Measurements from ENCODE around the gene LYPD4.

Gene LYPD4

GRCh38 chr19:41850381-41850780 is 5.9 kb upstream of the LYPD4 start:
- no peak for DNase-seq (ENCODE audit: low spot score)

GRCh38 chr19:41849067-41849466 is 4.6 kb upstream of the LYPD4 start:
- DNase-seq (ENCODE audit: low spot score), result no peak

DNA sequence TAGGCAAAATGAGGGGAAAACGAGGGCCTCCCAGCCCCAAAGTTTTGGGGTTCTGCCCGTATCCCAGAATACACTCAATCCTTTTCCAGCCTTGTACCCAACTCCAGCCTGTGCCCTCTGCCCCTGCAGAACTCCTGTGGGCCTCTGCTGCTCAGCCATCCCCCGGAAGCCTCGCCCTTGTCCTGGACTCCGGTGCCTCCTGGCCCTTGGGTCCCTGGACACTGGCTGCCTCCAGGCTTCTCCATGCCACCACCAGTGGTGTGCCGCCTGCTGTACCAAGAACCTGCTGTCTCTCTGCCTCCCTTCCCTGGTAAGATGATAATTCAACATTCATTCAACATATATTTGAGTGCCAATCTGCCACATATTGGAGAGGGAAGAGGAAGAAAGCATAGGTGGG is 4.2 kb upstream of the LYPD4 start:
- no peak for DNase-seq (ENCODE audit: low spot score)

DNA sequence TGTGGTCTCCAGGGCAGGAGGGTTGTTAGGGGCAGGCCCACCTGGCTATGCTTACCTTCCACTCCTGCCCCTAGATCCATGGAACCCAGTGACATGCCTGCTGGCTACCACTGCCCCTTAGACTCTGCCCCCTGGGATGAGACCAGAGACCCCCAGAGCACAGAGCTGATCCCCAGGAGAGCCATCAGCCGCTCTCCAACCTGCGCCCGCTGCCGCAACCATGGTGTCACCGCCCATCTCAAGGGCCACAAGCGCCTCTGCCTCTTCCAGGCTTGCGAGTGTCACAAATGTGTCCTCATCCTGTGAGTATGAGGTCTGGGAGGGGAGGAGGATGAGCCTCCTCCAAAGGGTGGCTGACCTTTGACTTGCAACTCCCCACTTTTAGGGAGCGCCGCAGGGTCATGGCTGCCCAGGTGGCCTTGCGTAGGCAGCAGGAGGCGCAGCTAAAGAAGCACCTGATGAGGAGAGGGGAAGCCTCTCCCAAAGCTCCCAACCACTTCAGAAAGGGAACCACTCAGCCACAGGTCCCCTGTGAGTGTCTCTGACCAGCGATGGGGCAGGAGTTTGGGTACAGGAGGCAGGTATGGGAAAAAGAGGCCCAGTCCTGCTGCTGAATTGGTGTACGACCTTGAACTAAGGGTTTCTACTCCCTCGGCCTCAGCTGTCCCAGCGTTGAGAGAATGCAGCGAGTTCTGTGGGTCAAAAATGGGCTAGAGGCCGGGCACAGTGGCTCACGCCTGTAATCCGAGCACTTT is 3.0 kb upstream of the LYPD4 start:
- DNase-seq (ENCODE audit: low spot score), result no peak

DNA sequence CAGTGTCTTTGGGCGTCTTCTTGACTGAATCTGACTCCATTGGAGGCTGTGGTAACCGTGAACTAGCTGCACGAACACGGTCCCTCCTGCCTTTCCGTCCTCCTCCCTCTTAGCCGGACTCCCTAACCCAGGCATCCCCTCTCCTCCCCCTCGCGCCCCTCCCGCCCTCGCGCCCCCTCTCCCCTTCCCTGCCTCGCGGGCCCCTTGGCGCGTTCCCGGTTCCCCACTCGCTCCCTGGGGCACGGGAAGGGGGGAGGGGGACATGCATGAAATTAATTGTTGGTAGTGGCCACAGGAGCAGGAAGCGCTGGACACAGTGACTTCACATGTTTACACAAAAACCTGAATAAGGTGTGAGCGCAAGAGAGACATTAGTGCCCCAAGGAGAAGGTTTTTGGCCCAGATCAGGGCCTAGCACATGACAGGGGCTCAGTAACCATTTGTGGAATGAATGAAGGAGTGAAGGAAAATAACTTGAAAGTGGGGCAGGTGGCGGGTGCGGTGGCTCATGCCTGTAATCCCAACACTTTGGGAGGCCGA is 638 bp upstream of the LYPD4 start:
- no peak for DNase-seq (ENCODE audit: low spot score)

DNA sequence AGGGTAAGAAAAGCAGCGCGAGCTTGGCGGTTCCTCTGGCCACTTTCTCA is 343 bp upstream of the LYPD4 start, which contains the start of gene DMRTC2:
Gene DMRTC2, plus strand, starts transcription at position 42 of the 50 bp plus-strand sequence. CDS start 2,387 bp downstream, outside the sequence.
- DNase-seq (ENCODE audit: low spot score), result no peak

GRCh38 chr19:41843371-41843770 is 1.1 kb downstream of the LYPD4 start:
- DNase-seq (ENCODE audit: low spot score), result no peak

DNA sequence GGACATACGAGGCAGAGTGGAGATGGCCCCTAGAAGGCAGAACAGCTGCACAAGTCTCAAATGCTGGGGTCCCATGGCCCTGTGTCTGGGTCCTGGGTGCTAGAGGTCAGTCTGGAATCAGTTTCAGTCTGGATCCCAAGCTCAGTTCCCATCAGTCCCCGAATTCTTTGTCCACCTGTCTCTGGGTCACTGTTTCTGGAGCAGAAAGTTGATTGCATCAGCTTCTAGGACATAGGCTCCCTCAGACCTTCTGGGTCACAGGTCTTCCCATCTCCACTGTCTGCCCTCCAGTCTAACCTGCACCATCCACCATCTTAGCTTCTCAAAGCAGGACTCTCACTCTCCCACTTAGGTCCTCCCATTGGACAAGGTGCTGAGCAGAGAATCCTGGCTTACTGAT is 5.3 kb downstream of the LYPD4 start:
- no peak for DNase-seq (ENCODE audit: low spot score)

DNA sequence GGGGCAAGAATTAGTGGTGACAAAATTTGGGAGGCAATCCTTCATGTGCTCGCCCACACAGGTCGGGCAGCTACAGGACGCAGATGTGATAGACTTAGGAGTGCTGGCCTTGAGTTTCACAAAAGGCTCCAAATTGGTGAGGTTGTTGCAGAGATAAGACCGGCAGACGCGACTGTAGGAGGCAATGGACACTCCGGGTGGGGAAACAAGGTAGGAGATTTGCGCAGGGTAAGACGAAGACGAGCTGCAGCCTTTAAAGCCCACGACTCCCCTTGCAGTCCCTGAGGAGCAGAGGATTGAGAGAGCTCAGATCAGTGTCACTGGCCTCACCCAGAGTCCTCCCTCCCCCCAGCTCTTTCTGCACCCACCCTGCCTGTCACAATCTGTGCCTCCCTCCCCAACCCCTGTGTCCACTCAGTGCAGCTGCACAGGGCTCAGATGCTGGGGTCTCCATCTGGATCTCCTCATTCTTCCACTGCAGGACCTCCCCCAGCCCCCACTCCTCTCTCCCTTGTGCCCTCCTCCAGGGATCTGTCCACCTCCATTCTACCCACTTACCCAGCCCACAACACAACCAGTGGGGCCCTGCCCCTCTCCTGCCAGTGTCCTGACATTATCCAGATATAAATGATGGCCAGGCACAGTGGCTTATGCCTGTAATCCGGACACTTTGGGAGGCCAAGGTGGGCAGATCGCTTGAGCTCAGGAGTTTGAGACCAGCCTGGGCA is 6.3 kb downstream of the LYPD4 start:
- DNase-seq (ENCODE audit: low spot score), result no peak

DNA sequence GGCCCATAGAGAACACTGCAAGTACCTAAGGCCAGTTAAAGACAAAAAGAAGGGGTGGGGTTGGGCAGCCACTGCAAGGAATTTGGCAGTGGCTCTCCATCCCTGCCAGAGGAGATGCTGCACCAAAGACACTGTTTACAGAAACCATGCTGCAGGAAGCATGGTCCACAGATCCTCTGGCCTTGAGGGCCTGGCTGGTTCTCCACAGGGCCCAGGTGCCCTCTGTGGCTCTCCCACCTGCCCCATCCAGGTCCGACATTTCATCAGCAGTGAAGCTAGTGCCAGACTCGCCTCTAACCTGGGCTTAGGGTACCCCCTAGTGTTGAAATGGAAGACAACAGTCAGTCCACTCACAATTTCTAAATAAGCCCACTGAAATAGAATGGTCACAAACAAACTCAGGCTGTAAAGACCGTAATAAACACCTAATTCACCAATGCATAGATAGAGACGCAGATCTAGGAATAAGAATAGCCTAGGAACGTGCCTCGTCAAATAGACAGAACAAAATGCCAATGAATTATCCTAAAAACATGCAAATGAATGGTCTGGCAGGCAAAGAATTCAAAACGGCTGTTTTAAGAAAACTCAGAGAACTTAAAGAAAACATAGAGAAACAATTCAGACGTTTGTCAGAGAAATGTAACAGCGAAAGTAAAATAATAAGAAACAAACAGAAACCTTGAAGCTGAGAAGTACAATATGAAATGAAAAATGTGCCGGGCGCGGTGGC is 23.3 kb downstream of the LYPD4 start:
- peak; percentile 65 for DNase-seq (ENCODE audit: low spot score)

DNA sequence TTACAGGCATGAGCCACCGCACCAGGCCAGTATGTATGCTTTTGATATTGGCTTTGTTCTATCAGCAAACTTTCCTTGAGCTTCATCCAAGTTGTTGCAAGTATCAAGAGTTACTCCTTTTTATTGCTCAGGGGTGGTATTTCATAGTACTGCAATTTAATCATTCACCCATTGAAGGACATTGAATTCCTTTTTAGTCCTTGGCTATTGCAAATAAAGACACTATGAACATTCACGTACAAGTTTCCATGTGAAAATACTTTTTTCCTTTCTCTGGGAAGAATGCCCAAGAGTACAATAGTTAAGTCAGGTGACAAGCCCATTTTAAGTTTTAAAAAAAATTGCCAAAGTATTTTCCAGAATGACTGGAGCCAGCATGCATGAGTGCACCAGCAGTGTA is 27.7 kb downstream of the LYPD4 start:
- DNase-seq (ENCODE audit: low spot score), result peak; percentile 30

GRCh38 chr19:41815301-41815700 is 29.2 kb downstream of the LYPD4 start:
- DNase-seq (ENCODE audit: low spot score), result no peak

- no peak for DNase-seq (ENCODE audit: low spot score)
These were observed 30.6 kb downstream of the LYPD4 start for GRCh38 chr19:41813911-41814310.

- DNase-seq (ENCODE audit: low spot score), result no peak
These were observed 32.5 kb downstream of the LYPD4 start for GRCh38 chr19:41811981-41812380.

- DNase-seq (ENCODE audit: low spot score), result no peak
These were observed 33.4 kb downstream of the LYPD4 start for GRCh38 chr19:41811036-41811435.

- no peak for DNase-seq (ENCODE audit: low spot score)
These were observed 34.2 kb downstream of the LYPD4 start for GRCh38 chr19:41810301-41810700.

DNA sequence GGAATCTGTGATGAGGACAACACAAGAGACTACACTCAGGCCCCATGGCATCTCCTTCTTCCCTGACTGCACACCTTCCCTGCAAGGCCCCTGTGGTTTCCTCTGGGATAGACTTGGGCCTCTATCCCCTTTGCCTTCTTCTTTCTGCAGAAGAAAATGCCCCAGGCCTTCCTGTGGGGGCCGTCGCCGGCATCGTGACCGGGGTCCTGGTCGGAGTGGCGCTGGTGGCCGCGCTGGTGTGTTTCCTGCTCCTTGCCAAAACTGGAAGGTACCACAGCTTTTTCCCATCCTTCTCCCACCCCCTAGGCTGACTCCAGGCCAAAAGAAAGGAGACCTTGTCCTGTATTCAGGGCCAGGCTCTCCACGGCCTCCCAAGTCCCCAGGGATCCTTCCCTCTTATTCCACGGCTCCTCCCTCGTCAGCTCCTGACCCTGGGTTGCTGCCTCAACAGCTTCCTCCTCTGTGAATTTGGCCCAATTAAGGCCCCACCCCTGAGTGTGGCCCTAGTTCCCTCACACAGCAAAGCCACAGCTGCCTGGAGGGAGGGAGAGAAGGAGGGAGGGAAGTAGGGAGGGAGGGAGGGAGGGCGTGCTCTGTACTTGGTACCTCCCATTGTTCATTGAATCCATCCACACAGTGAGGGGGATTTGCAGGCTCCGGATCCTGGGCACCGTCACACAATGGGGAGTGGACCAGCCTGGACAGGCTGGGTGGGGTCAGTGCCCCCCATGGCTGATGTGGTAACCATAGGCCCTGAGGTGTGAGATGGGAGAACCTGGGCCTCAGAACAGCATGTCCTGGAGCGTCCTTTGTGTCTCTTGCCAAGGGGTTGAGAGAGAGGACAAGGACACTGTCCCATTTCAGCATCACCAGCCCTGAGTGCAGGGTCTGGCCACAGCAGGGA is 35.6 kb downstream of the LYPD4 start:
- no peak for DNase-seq (ENCODE audit: low spot score)

GRCh38 chr19:41807176-41807575 is 37.3 kb downstream of the LYPD4 start:
- DNase-seq (ENCODE audit: low spot score), result no peak

DNA sequence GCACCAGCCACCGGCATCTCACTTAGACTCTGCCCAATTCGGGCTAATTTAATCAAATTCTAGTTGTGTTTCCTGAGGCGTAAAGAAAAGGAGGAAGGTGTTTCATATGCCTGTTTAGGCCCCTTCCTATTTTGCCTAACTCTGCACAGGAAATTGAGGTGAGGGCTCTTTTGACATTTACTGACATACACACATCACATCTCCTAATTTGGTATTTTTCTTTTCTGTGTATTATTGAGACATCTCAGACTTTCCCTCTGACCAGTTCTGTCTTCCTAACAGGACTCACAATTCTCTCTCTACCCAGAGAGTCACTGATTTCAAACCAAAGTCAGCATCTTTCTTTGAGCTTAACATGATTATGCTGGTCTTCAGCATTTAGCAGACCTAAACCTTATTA is 40.1 kb downstream of the LYPD4 start:
- DNase-seq (ENCODE audit: low spot score), result no peak

DNA sequence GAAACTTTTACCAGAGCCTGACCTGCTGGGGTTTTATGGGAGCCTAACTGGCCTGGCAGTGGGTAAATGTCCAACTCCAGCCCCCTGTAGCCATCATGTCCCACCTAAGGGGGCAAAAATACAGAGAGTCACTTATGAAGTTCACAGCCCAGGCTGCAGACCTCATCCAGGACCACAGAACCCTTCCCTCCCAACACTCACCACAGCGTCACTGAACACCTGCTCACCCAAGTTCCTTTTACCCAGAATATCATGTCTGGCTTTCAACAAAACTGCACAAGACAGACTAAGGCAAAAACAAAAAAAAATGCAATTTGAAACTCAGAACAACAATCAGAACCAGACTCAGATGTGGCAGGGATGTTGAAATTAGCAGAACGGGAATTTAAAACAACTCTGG is 41.7 kb downstream of the LYPD4 start:
- no peak for DNase-seq (ENCODE audit: low spot score)

GRCh38 chr19:41801792-41802211 is 42.7 kb downstream of the LYPD4 start:
- peak; percentile 67 for DNase-seq (ENCODE audit: low spot score)

- no peak for DNase-seq (ENCODE audit: low spot score)
These were observed 43.5 kb downstream of the LYPD4 start for GRCh38 chr19:41801031-41801430.
